Occipital lobe (tissue), 2 donors: ENCODE results near the gene MYO10. TPM values are rescaled to one million over a fixed set of nuclear protein-coding genes. Genes with fewer than 3 reads are reported as not detected.
"Not testable (repeated sequence)": the region's sequence is repeated elsewhere in the genome, so short reads cannot be mapped to it uniquely, and the experiment has no call there.

Experiments
- DNase-seq: peaks from one replicate; lab custom pipeline; 2025; lab: John Stamatoyannopoulos, UW
- total RNA-seq: library from RNA; depleted of rRNA; stranded (reverse); fragments of >200 nt; gene quantifications from one replicate; pipeline ENCODE4 v1.2.3, GENCODE V29; 2014

MYO10 gene
- total RNA-seq, 1 donor from 2014 or later, result 31.2 TPM

GRCh38 chr5:16886793-16887345 is 49.2 kb downstream of the MYO10 start:
- no peak for DNase-seq

- no peak for DNase-seq
Measured at GRCh38 chr5:16886366-16886736, 49.7 kb downstream of the MYO10 start.

DNA sequence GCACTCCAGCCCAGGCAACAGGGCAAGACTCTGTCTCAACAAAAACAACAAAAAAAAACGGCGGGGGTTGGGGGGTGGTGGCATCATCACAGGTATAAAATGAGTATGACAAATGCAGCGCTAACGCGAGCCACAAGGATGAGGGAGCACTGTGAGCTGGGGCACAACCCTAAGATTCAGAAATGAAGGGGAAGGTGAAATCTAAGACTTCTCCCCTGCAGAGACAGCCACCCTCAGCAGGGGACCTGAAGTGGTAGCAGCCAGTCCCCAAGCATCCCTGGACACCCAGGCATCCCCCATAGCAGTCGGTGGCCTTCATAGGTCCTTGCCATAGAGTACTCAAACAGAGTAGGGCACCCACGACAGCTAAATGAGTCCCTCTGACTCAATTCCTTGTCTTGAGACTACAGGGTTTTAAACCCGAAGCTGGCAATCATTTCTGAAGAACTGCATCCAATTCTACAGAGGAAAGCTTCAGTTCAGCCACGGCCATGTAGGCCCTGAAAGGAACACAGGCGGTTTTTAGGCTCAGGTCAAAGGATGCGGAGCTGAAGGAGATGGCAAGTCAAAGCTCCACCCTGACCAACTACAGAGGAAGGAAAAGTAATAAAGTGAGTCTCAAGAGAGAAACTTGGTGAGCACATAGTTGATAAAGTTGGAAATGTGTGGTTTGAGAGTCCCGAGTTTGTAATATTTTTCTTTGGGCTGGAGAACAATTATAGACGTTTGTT is 50.3 kb downstream of the MYO10 start:
- DNase-seq, result no peak

DNA sequence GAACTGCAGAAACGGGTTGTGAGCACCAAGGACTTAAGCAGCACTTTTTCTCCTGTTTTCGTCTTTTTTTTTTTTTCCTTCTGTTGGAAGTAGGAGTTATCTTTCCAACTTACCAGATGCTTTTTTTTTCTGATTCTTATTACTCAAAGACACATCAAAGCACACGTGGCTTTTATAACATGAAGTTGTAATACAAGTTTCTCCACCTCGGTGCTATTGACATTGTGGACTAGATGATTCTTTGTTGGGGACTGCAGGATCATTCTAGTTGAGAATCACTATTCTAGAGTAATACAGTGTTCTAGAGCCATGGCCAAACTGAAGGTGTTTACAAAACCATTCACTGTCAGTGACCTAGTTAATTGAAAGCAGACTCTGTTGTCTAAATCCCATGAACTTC is 51.5 kb downstream of the MYO10 start:
- DNase-seq, result no peak

DNA sequence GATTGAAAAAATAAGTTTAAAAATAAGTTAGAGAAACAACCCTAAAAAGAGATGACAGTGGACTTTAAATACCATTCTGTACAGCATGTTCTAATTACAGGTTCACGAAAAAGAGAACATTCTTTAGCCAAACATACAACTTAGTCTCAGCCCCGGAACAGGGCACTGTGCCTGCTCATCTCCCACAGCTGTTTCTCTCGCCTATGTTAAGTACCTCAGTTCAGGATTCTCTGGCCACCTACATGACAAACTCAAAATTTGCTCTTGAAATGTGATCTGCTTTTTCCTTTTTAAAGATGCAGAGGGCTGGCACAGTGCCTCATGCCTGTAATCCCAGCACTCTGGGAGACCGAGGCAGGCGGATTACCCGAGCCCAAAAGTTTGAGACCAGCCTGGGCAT is 52.3 kb downstream of the MYO10 start:
- DNase-seq, result no peak

DNA sequence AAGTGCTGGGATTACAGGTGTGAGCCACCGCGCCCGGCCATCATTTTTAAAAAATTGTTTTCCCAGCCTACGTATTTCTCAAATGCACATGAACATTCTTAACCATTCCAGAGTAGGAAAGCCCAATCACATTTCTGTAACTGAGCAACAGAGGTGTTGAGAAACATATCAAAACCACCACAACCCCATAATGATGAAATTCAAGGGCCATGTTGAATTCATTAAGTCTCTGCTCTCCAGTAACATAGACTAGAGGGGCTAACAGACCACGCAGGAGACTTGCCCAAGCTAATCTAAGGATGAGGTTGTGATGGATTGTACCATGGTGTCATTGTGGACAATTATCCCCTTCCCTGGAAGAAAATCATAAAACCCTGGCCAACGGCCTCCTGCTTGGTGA is 52.9 kb downstream of the MYO10 start:
- no peak for DNase-seq

- DNase-seq, result no peak
Measured at GRCh38 chr5:16881251-16881650, 54.8 kb downstream of the MYO10 start.

GRCh38 chr5:16880547-16880946 is 55.5 kb downstream of the MYO10 start:
- DNase-seq, result no peak

DNA sequence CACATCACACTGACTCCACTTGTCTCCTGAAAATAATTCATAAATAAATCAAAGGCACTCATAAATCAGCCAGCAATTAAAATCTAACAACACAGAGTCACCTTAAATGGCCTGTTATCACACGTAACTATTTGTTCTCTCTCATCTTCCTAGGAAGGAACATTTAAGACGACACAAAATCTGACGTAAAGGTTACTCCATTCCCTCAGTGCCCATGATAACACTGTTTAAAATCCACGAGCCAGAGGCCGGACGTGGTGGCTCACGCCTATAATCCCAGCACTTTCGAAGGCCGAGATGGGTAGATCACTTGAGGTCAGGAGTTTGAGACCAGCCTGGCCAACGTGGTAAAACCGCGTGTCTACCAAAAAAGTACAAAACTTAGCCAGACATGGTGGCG is 56.4 kb downstream of the MYO10 start:
- DNase-seq, result no peak

GRCh38 chr5:16879191-16879590 is 56.9 kb downstream of the MYO10 start:
- DNase-seq, result no peak

GRCh38 chr5:16877267-16877935 is 58.7 kb downstream of the MYO10 start:
- no peak for DNase-seq

GRCh38 chr5:16874424-16874823 is 61.7 kb downstream of the MYO10 start:
- not testable (repeated sequence) for DNase-seq

DNA sequence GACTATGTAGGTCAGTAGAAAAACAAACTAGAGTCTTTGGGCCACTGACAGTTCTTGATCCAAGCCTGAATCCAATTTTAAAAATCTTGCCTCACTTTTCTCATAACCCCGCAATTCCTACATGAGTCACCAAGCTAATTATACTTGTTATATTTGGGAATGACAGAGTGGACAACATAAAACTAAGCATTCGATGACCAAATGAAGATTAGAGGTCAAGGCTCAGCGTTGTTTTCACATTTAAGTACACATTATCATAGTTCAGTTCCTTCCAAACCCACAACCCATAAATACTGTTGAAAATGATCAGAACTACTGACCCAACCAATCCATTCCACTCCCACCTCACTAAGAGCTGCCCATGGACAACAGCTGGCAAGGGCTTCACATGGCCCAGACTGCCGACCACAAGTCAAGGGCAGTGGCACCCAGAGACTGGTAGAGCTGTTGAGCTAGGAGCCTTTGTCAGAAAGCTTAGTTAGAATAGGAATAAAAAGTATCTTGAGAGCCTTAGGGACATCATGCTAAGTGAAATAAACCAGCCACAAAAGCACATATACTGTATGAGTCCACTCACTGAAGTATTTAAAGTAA is 64.2 kb downstream of the MYO10 start:
- DNase-seq, result no peak

GRCh38 chr5:16870878-16871277 is 65.2 kb downstream of the MYO10 start:
- no peak for DNase-seq

- DNase-seq, result no peak
Measured at GRCh38 chr5:16869821-16870796, 66.0 kb downstream of the MYO10 start.

DNA sequence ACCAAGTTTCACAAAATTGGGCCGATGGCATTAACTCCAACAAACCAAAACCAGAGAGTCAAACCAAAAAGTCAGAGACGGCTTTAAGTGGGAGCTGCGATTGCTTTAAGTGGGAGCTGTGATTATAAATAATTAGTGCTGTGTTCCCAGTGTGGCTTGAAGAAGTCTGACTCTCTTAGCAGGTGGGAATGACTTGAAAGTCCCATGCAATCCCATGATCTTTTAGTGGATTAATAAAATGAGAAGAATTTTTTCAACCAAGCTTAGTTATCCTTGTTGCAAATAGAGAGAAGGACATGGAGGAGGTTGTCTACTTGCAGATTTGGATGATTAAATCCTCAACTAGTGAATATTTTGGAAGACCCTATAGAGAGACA is 68.5 kb downstream of the MYO10 start:
- DNase-seq, result no peak

DNA sequence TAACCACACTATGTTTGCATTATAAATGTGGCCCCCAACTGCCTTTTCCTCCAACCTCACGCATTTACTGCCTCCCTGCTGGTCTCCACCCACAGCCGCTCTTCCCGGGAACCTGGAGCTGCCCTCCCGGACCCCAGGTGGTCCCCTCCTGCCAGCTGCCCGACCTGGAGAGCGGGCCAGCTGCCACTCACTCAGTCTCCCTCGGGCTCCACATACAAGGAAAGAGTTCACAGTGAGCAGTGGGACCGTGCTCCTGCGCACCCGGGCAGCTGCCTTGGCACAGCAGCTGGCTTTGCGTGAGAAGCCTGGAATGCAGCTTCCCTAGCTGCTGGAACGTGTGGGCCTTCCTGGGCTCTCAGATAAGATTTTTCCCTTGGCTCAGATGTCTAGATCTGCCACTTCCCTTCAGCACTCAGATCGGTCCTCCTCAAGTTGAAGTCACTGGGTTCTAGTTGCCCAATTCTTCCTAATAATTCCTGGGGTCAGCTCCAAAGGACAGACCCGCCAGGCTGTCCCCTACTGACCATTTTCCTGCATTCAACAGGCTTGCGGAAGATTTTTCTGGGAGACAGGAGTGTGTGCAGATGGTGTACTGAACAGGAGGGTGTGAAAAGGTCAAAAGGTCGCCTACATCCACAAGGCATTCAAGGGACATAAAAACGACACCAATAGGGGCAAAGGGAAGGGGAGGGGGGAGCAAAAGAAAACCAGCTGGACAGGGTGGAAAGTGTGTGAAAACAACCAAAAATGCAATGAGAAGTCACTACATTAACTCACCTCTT is 69.1 kb downstream of the MYO10 start:
- DNase-seq, result no peak

DNA sequence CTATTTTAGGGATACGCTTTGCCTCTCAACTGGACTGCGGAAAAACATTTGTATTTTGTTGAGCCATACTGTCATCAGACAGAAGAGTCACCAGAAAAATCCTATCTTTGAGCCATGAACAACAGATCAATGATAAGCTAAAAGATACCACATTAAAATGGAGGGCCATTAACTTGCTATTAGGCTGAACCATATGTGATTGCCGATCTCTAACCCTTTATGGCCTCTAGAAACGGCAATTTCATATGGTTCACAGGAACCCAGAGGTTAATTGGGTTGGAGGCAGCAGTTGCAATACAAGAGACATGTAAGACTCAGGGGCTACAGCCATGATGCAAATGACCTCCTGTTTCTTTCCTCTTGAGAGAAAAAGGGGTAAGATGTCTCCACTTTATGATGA is 69.8 kb downstream of the MYO10 start:
- DNase-seq, result no peak

DNA sequence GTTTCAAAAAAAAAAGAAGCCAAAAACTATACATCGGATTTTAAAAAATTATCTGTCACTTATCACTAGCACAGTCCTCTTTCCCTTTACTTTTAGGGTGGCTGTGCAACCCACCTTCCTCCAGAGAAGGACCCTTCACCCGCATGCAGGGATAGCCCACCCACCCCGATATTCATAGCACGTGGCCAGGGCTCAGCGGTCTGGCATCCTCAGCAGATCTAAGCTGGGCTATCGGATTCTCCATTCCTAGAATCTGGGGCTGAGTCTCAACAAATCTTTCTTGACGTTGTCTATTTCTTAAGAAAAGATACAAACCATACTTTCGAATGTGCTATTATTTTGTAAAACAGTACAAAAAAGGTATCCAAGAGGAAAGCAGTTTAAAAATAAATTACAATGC is 70.9 kb downstream of the MYO10 start:
- DNase-seq, result no peak

DNA sequence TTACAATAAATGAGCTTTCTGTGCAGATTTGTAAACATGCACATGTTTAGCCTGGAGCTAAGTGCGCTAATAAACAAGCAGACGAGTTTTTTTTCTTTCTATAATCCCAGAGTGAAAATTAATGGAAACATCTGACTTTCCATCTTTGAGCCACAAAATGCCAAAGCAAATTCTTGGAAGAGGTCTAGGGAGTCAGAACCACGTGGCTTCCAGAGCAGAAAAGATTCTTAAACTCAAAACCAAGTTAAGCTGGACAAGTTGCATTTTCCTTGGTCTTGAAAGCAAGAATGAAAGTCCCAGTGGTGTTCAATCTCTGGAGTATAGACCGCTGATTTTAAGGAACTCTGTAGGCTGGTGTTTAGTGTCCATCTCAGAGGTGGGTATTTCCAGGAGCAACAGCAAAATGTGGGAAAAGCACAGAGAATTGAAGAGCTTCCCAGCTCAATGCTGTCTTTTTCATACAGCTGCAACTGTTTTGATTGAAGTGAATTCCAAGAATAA is 71.4 kb downstream of the MYO10 start:
- DNase-seq, result no peak
